Posterior vena cava (tissue), 2 donors: ENCODE measurements around the gene OSBPL6. TPM values are rescaled to one million over a fixed set of nuclear protein-coding genes. Genes with fewer than 3 reads are reported as not detected.

Source experiments
- DNase-seq: peaks from one replicate; pipeline ENCODE4 v3.0.0-alpha.2; 2020; ENCODE audit warnings: low spot score
- intact Hi-C, 2 donors: fragments of 100-400 bp; cut with DNase I; formaldehyde crosslinking; loops; one replicate each; pipeline versions ENCODE4 v1.14.1 to v1.14.2; 2022 to 2023
- total RNA-seq, 2 donors: library from RNA; stranded (reverse); fragmentation: NEBNext Ultra II Directional; extraction: Animal tissue kit (Norgen Biotek cat#: 25700); gene quantifications; one replicate each; pipeline ENCODE4 v1.2.1, GENCODE V29; 2021
- donor health status: DM: yes; HTN: yes; CAD: no.
- donor health status: DM: yes; HTN: yes; CAD: no.

OSBPL6 gene
- total RNA-seq, 2 donors from 2014 or later: 2.0 to 2.5 TPM

DNA sequence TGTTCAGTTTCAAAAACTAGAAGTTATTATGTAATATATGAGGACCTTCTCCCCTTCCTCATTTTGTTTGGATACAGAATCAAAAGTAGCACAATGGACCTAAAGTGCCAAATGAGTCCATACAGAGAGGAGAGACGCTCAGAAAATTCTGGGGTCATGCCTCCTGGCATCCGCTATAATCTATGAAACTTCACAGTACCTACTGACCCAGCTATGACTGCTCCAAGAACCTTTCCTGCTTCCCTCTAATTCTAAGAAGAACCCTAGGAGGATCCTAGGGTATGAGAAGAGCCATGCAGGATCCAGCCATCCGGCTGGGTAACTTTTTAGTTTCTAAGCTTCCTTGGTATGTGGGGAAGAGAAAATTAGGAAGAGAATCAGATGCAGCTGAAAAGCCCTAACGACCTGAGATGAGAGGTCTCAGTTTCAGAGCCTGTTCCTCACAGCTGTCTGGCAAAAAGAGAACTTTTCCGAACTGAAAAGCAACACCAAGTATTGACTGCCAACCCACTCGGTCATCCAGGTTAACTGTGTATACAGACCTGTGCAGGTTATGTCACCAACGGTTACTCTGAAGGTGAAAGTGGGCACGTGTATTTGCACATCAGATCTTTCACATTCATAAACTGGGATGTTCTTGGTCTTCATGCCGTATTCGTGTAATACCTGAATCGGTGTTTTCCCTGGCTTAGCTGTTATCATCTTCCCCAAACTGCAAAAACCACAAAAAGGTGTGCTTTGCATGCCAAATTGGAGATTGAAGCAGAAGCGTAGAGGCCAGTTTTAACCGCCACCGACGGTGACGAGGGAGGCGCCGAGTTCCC, 255.6 kb downstream of the OSBPL6 start:
- DNase-seq: no peak
- intact Hi-C loops: no loop called here

DNA sequence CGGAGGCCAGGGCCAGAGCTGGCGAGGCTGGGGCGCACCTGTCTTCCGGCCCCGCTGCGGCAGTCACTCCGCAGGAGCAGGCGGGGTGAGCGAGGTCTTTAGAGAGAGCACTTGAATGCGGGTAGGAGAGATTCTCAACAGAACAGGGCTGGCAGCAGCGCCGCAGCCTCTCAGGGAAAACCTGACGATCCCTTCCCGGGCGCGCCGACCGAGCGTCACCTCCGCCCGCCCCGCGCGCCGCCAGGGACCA, 256.1 kb downstream of the OSBPL6 start:
- no peak for DNase-seq
- intact Hi-C loops: no loop called here

DNA sequence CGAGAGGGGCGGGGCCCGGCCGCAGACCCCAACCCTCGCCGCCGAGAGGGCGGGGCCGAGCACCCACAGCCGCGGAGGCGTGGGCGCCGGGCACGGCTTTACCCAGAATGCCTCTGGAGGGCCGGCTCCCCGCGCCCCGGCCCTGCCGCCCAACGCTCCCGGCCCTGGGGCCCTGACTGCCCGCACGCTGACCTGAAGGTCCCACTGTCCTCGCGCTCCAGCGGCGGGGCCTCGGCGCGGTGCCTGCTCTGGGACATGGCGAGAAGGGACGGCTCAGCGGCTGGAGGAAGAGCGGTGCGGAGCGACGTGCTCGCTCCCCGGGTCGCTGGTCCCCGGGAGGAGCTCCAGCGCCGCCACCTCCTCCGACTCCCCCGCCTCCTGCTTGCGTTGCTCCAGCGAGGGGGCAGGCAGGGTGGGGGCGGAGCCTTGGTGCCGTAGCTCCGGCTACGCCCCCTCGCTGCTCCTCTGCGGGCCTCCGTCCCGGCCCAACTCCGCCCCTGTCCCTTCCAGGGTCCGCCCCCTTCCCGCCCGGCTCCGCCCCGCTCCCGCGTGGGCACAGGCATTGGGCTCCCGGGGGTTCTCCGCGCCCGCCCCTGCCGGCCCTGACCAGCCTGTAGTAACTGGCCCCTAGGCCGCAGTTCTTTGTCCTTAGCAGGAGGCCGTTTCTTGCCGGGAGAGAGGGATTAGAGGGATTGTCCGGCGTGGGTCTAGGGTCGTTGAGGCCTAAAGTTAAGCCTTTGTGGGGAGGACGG, 256.6 kb downstream of the OSBPL6 start, which contains the start of the genes PJVK and PRKRA:
TSS of gene PJVK (plus strand) at position 605 of the 752 bp plus-strand sequence. CDS start 2,032 bp downstream, outside the sequence.
TSS of gene PRKRA (minus strand) at position 402 of the 752 bp plus-strand sequence. CDS start at position 257, 145 bp downstream.
- DNase-seq: peak; percentile 100
- intact Hi-C loops: no loop called here

DNA sequence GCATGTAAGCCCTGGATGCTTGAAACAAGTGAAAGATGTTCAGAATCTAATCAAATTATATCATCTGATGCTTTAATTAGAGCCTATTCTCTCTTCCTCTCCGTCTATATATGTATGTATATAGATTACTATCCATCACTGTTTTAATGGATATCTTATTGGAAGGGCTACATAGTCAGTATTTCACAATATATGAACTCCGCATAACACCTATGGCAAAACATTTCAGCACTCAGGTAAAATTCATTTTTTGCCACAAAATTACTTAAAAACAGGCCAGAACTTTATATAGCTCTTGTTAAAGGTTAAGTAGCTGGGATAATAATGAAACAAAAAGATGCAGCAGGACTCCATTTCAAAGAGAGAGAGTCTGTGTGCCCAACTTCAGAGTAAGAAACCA, 258.0 kb downstream of the OSBPL6 start:
- no peak for DNase-seq
- intact Hi-C loops: no loop called here

Other genes with a start within 250 kb of the OSBPL6 start
- gene PDE11A, start 121.7 kb upstream of the OSBPL6 start, total RNA-seq: 1 to 10 TPM; 1.1 to 1.4 TPM
- gene RBM45, start 82.1 kb upstream of the OSBPL6 start, total RNA-seq: 10 to 100 TPM; 11.3 to 13.9 TPM